IPS DF 4.7 (cell line): ENCODE data around the gene MID1.

Source experiments
- DNase-seq: peaks from one replicate; pipeline ENCODE4 v3.0.0-alpha.2; 2013; ENCODE audit warnings: low spot score; ENCODE audit errors: extremely low read depth

The MID1 gene, protein sequence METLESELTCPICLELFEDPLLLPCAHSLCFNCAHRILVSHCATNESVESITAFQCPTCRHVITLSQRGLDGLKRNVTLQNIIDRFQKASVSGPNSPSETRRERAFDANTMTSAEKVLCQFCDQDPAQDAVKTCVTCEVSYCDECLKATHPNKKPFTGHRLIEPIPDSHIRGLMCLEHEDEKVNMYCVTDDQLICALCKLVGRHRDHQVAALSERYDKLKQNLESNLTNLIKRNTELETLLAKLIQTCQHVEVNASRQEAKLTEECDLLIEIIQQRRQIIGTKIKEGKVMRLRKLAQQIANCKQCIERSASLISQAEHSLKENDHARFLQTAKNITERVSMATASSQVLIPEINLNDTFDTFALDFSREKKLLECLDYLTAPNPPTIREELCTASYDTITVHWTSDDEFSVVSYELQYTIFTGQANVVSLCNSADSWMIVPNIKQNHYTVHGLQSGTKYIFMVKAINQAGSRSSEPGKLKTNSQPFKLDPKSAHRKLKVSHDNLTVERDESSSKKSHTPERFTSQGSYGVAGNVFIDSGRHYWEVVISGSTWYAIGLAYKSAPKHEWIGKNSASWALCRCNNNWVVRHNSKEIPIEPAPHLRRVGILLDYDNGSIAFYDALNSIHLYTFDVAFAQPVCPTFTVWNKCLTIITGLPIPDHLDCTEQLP

DNA sequence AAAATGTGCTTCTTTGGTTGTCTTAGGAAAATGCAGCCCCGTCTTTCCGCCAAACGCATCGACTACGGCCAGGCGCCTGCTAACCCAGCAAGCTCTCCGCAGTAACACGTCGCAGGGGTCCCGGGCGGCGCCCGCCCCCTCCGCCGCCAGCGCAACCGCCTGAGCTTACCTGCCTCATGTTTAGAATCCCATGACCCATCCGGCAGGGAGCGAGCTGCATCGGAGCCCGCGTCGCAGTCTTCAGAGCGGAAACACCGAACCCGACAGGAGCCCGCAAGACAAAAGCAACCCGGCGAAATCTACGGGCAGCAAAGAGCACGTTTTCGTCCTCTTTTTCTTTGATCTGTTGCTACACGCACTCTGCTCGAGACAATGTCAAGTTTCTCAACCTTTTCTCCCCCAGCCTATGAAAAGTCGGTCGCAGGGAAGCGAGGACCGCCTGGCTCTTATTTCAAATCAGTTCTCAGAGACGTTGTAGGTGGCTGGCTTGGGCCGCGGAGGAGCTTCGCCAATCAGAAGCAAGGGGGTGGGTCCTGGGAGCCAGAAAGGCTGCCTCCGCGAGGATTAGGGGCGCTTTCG, at the start of gene MID1:
Gene MID1, minus strand, starts transcription at position 465 of the 579 bp plus-strand sequence. CDS start 53,038 bp downstream, outside the sequence.
- no peak for DNase-seq

DNA sequence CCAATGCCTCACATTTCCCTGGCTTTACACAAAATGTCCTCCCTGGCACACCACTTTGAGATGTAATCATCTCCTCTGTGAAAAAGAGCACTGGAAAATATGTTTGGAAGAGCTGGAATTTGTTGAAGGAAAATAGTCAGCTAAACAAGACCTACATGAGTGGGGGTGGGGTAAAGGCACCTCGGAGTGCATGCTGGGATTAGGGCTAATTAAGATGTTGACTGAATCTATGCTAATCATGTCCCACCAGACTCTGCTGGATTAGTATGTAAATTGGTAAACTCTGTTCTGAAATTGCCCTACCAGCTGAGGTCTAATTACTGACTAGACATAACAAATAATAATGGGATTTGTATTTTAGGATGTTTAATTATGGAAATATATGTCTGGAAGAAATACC, 46.8 kb upstream of the MID1 start:
- no peak for DNase-seq

- no peak for DNase-seq
Measured at GRCh38 chrX:10666102-10666501, 45.7 kb upstream of the MID1 start.

DNA sequence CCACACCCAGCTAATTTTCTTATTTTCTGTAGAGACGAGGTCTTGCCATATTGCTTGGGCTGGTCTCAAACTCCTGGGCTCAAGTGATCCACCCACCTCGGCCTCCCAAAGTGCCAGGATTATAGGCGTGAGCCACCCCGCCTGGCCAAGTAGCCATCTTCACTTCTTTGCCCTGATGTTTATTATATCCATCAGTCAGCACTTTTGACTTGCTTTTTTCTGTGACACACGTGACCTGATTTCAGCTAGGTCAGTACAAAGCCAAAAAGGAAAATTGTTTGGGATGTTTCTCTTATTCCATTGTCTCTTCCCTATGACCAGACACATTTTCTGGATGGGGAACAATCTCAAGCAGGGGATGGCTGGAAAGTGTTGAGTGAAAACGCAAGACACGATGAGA, 45.3 kb upstream of the MID1 start:
- no peak for DNase-seq

DNA sequence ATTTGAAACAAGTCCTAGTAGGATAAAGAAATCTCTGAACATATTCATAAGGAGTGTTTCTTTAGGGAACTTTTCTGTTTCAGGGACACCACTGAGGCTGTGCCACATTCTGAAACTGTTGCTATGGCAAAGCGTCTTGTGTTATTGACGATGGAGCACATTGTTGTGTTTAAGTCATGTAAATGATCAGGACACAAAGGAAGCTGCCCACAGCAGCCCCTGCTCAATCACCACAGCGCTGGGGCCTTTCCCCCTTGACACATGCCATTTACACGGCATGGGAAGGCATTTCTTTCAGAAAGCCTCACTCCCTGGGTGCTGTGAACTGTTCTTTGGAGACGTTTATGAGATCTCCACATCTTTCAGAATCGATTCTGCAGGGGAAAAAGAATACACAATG, 39.8 kb upstream of the MID1 start:
- no peak for DNase-seq

DNA sequence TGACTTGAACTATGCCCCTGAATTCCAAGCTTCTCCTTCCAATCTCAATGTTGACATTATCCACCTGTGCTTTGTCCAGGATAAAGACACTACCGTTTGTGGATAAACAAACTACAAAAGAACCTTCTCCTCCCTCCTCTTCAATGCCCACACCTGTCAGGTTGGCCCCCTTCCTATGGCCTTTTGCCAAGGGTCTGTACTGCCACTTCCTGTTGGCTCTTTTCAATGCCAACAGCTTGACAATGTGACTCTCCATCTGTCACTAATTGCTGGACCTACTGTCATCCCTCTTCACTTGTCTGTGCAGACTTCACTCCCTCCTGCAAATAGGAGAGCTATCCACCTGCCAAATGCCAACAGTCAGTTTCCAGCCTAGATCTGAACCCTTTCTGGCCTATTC, 35.8 kb upstream of the MID1 start:
- DNase-seq: no peak

DNA sequence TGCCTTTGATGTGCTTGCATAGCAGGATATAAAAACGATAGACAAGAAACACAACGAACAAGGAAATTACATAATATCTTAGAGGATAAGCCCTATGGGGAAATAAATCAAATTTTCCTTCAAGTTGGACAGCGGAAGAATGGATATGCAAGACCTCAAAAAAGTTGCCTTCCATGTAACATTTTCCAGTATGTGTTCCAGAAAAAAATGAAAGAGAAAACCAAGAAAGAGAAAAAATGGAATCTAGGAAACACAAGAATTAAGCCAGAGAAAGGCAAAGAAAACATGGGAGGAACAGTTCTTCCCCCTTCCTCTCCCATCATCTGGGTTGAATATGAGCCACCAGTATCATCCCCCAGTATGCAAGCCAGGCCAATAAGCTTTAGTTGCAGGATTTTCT, 34.6 kb upstream of the MID1 start:
- no peak for DNase-seq

DNA sequence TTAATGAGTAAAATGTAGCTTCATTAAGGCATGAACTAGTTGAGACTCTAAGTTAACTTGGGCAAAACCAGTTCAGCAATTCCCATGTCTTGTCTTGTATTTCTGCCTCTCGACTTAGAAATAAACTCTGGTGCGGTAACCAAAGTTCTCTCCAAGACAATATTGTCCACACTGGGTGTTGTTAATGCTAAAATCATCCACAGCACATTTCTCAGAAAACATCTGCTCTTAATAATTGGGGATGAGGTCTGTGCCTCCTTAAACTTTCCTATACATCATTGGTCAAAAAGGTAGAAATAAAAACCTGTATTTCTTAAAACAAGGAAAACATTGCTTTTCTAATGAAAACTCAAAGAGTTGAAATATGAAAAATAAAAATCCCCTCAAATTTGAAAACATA, 32.9 kb upstream of the MID1 start:
- no peak for DNase-seq

- no peak for DNase-seq
Measured at GRCh38 chrX:10649265-10649664, 28.9 kb upstream of the MID1 start.

GRCh38 chrX:10648614-10649013, 28.2 kb upstream of the MID1 start:
- DNase-seq: no peak

DNA sequence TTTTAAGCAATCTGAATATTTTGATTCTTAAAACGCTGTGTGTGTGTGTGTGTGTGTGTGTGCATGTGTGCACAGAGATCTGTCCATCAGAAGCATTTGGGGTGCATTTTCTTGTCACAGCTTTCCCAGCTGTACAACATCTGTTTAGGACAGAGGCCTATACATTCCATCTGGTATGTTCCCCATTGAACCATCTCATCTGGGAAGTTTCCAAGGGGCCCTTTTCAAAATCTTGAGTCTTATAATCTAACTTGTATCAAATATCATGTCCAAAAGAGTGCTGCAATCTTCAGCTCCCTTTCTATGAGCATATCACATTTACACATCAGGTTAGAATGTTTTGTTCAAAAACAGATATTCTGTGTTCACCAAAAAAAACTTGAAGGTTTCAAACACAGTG, 16.5 kb upstream of the MID1 start:
- DNase-seq: no peak

DNA sequence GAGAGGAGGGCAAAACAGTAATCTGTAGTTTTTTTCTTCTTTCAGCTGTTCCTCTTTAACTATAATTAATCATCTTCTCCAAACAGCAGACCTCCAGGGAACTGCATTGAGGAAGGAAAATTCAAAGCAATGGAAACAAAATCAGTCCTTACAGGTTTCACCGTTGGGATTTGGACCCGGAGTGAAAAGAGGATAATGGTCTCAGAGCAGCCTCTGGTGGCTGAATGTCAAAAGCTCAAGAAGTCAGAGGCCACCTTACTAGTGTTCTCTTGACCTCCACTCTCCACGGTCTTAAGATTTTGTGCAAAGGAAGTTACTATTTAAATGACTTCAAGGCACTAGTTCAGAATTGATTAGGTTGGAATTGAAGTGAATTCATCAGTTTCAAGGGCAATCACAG, 16.0 kb upstream of the MID1 start:
- no peak for DNase-seq

- DNase-seq: no peak
Measured at GRCh38 chrX:10634392-10635161, 14.2 kb upstream of the MID1 start.

- no peak for DNase-seq
Measured at GRCh38 chrX:10633722-10634121, 13.3 kb upstream of the MID1 start.

DNA sequence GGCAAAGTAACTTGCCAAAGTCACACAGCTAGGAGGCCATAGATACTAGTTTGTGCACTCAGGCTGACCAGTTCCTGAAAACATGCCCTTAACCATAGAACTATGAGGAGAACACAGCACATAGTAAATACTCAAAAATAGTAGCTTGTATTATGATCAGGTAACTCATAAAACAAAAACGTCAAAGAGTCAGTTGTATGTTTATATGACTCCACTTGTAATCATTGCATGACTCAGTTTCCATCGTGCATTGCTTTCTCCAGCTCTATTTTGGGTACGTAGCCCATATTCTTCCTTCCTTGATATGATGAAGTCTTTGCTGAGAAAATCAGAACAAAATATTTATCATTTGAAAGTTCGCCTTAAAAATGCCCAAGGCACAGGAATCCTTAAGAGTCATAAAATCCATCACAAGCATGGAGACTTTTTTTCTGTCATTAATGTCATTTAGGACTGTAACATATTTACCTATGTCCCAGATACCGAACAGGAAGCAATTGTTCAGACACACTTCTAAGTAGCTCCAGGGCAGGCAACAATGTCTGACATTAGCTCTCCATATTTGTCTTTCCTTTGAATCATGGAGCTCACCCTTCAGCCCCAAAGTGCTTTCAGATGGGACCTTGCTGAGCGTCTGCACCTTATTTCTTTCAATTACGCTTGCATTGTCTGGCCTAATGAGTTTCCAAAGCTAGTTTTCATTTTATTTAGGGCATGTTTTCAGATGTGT, 11.2 kb upstream of the MID1 start:
- DNase-seq: no peak

- DNase-seq: no peak
Measured at GRCh38 chrX:10630320-10630719, 9.9 kb upstream of the MID1 start.

DNA sequence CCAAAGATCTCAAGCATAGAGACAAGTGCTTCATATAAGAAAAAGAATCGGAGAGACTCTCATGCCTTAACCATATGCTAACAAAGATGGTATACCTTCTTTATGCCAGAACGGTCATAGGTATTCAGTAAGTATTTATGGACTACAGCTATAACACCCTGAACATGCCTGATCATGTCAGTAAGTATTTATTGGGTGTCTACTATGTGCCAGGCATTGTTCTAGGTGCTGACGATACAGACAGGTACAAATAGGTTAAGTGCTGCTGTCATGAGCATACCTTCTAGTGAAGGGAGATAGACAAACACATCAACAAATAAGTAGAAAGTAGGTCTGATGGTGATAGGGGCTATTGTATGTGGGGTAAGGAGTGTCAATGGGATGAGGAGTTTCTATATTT, 9.5 kb upstream of the MID1 start:
- DNase-seq: no peak

DNA sequence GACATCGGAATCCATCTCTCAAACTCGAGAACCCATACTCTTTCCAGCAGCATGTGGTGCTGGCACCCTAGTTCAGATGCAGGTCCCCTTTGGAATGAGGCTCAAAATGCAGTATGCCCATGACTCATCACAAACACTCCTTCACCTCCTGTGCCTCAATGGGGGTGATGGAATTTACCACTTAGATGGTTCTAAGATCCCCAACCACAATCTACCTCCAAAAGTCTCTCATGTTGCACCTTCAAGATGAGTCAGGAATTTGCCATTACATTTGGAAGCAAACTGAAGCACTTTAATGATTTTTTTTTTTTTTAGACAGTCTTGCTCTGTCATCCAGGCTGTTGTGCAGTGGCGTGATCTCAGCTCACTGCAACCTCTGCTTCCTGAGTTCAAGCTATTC, 8.5 kb upstream of the MID1 start:
- DNase-seq: no peak

- DNase-seq: no peak
Measured at GRCh38 chrX:10622197-10622596, 1.8 kb upstream of the MID1 start.

- DNase-seq: no peak
Measured at GRCh38 chrX:10619425-10620046, 849 bp downstream of the MID1 start.

GRCh38 chrX:10618961-10619360, 1.4 kb downstream of the MID1 start:
- no peak for DNase-seq
